Lung (tissue), 12 donors: ENCODE results near the gene RNU5B-1. TPM values are rescaled to one million over a fixed set of nuclear protein-coding genes. Genes with fewer than 3 reads are reported as not detected.

Experiments used
- ATAC-seq: fragments of 200-7000 bp; cut with Tn5 transposase; one replicate; pipeline ENCODE4 v1.9.1; 2020; ENCODE audit warnings: moderate number of reproducible peaks; ENCODE audit not compliant: insufficient read depth, low FRiP score
- DNase-seq, 3 donors: peaks; one replicate each; pipeline ENCODE4 v3.0.0-alpha.2; 2013 to 2017
- H3K27ac ChIP-seq, 2 donors: one replicate each; pipeline ENCODE4 v1.5.1; 2013; ENCODE audit warnings: mild to moderate bottlenecking in 2 of 2, moderate library complexity in 2 of 2, control low read depth in 1 of 2, inconsistent platforms in 1 of 2, low read depth in 1 of 2, low read length in 1 of 2
- H3K27me3 ChIP-seq, 3 donors: one replicate each; pipeline ENCODE4 v1.5.1; 2013; ENCODE audit warnings: low read length in 2 of 3; ENCODE audit not compliant: control insufficient read depth in 3 of 3, insufficient read depth in 3 of 3
- H3K36me3 ChIP-seq, 4 donors: one replicate each; pipeline ENCODE4 v1.5.1; 2013; ENCODE audit warnings: low read length in 4 of 4, mild to moderate bottlenecking in 1 of 4, moderate library complexity in 1 of 4; ENCODE audit not compliant: control insufficient read depth in 4 of 4, insufficient read depth in 4 of 4
- H3K4me1 ChIP-seq, 5 donors: one replicate each; pipeline ENCODE4 v1.5.1; 2013; ENCODE audit warnings: low read length in 5 of 5, mild to moderate bottlenecking in 2 of 5, moderate library complexity in 1 of 5; ENCODE audit not compliant: control insufficient read depth in 5 of 5, insufficient read depth in 5 of 5
- H3K4me3 ChIP-seq: one replicate; pipeline ENCODE4 v1.5.1; 2013; ENCODE audit warnings: mild to moderate bottlenecking, control low read depth, moderate library complexity
- H3K9ac ChIP-seq, 2 donors: one replicate each; pipeline ENCODE4 v1.5.1; 2013; ENCODE audit warnings: low read length in 2 of 2, control low read depth in 1 of 2; ENCODE audit not compliant: insufficient read depth in 1 of 2
- H3K9me3 ChIP-seq, 4 donors: one replicate each; pipeline ENCODE4 v1.5.1; 2013; ENCODE audit warnings: low read length in 3 of 4, mild to moderate bottlenecking in 1 of 4, moderate library complexity in 1 of 4; ENCODE audit not compliant: control insufficient read depth in 4 of 4, insufficient read depth in 3 of 4
- CTCF ChIP-seq: IDR thresholded peaks from 2 replicates; pipeline ENCODE4 v1.5.1; 2012; ENCODE audit warnings: mild to moderate bottlenecking; ENCODE audit errors: control extremely low read depth, extremely low read depth
- WGBS, 2 donors: extraction: QIAGEN DNeasy Blood & Tissue Kit; methylation state at CpG; one replicate each; pipeline ENCODE4 v1.1.7; 2013; 5-methylcytosine and 5-hydroxymethylcytosine counted together
- polyA plus RNA-seq, 2 donors: library from polyadenylated mRNA; stranded (reverse); fragments of 200-250 nt; gene quantifications; one replicate each; pipeline ENCODE4 v1.2.1, GENCODE V29; 2013
- total RNA-seq, 2 donors: library from RNA; depleted of rRNA in 1 of 2; stranded (reverse); fragments of >200 nt in 1 of 2; gene quantifications; one replicate each; pipeline ENCODE4 v1.2.1, GENCODE V29; 2014 to 2021
- donor health status: control.
- donor health status: control.
- donor health status: Bipolar disorder and iron deficiency.
- donor health status: healthy.
- donor health status: DM: yes; HTN: yes; CAD: no.

The RNU5B-1 gene
- total and polyA plus RNA-seq, 4 donors, result 10.9 TPM; not detected in 3

- DNase-seq, result no peak
- no peak overlapping the region for H3K4me3 ChIP-seq
- TF ChIP-seq CTCF, result no peak
- ATAC-seq, result no peak
- 93 to 97% methylated on average over 18 of the region's 18 CpGs for WGBS, 2 donors
- H3K4me1 ChIP-seq, result peaks cover 0 to 13% (median 5%) of the 10 kb centered on the region in 5 donors
- H3K9me3 ChIP-seq, result no peaks in the 10 kb centered on the region
- H3K27me3 ChIP-seq, result no peaks in the 10 kb centered on the region
- H3K36me3 ChIP-seq, result peaks cover 0 to 25% (median 2%) of the 10 kb centered on the region in 4 donors
- H3K9ac ChIP-seq, result no peak overlapping the region
- no peak overlapping the region for H3K27ac ChIP-seq
Observed at GRCh38 chr15:65329984-65330735, 25.7 kb downstream of the RNU5B-1 start.

GRCh38 chr15:65330934-65331645 is 26.6 kb downstream of the RNU5B-1 start:
- no peak overlapping the region for H3K27ac ChIP-seq
- H3K9ac ChIP-seq, result no peak overlapping the region
- no peak for ATAC-seq
- no peak overlapping the region for H3K4me3 ChIP-seq
- H3K9me3 ChIP-seq, result no peaks in the 10 kb centered on the region
- no peaks in the 10 kb centered on the region for H3K27me3 ChIP-seq
- WGBS, 2 donors, result 94 to 99% methylated on average over 22 of the region's 22 CpGs
- peaks cover 0 to 28% (median 2%) of the 10 kb centered on the region in 4 donors for H3K36me3 ChIP-seq
- DNase-seq, result no peak
- TF ChIP-seq CTCF, result no peak
- H3K4me1 ChIP-seq, result peaks cover 0 to 9% (median 4%) of the 10 kb centered on the region in 5 donors

DNA sequence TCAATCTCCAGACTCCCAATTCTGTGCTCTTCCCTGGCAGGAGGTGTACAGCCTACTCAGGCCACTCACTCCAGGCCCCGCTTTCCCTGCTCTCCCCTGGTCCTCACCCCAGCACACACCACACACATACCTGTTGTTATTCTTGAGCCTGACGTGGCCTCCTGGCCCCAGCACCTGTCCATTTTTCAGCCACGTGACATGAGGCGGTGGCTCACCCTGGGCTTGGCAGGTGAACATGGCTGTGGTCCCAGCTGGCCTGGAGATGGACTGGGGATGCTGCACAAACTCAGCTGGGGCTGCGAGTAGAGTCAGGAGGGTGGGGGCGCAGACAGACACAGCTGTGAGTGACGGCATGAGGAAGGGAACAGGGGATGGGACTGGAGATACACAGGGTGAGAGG is 27.3 kb downstream of the RNU5B-1 start:
- no peak for TF ChIP-seq CTCF
- 80 to 93% methylated on average over 6 to 7 of the region's 7 CpGs for WGBS, 2 donors
- DNase-seq, result no peak
- Histone ChIP-seq H3K9ac (no peak overlapping the region), H3K4me3 (no peak overlapping the region), H3K27me3 (no peaks in the 10 kb centered on the region), H3K9me3 (no peaks in the 10 kb centered on the region), H3K36me3 (peaks cover 0 to 28% (median 2%) of the 10 kb centered on the region in 4 donors), H3K4me1 (peaks cover 0 to 11% (median 0%) of the 10 kb centered on the region in 5 donors), H3K27ac (no peak overlapping the region)
- no peak for ATAC-seq
